ENCODE data around the gene HSPA2.
"Not testable (repeated sequence)": the region's sequence is repeated elsewhere in the genome, so short reads cannot be mapped to it uniquely, and the experiment has no call there.

HSPA2 gene

GRCh38 chr14:64510825-64511671, 29.5 kb upstream of the HSPA2 start:
- Histone ChIP-seq H3K4me3 (no peak overlapping the region), H3K27ac (peak overlapping the region in 10 of 21 experiments; percentile 5 to 67 (median 24))

- Histone ChIP-seq H3K4me3 (no peak overlapping the region), H3K27ac (no peak overlapping the region)
Measured at GRCh38 chr14:64513271-64513670, 27.3 kb upstream of the HSPA2 start.

- no peak overlapping the region for H3K27ac ChIP-seq
- H3K4me3 ChIP-seq, result no peak overlapping the region
Measured at GRCh38 chr14:64515053-64515452, 25.5 kb upstream of the HSPA2 start.

GRCh38 chr14:64516969-64517368, 23.6 kb upstream of the HSPA2 start:
- Histone ChIP-seq H3K27ac (no peak overlapping the region), H3K4me3 (no peak overlapping the region)

GRCh38 chr14:64517667-64518066, 22.9 kb upstream of the HSPA2 start:
- not testable (repeated sequence) for H3K4me3 ChIP-seq, H3K27ac ChIP-seq

GRCh38 chr14:64518229-64518628, 22.3 kb upstream of the HSPA2 start:
- Histone ChIP-seq H3K27ac (no peak overlapping the region), H3K4me3 (no peak overlapping the region)

GRCh38 chr14:64520699-64521098, 19.8 kb upstream of the HSPA2 start:
- Histone ChIP-seq H3K4me3 (no peak overlapping the region), H3K27ac (no peak overlapping the region)

- Histone ChIP-seq H3K4me3 (no peak overlapping the region), H3K27ac (no peak overlapping the region)
Measured at GRCh38 chr14:64522591-64523355, 17.8 kb upstream of the HSPA2 start.

GRCh38 chr14:64525354-64525753, 15.2 kb upstream of the HSPA2 start:
- Histone ChIP-seq H3K27ac (no peak overlapping the region), H3K4me3 (no peak overlapping the region)

- H3K27ac ChIP-seq, result no peak overlapping the region
Measured at GRCh38 chr14:64531567-64531966, 9.0 kb upstream of the HSPA2 start.

GRCh38 chr14:64536488-64537245, 3.9 kb upstream of the HSPA2 start:
- no peak overlapping the region for H3K27ac ChIP-seq
- no peak overlapping the region for H3K4me3 ChIP-seq

More at GRCh38 chr14:64531567-64531966, 9.0 kb upstream of the HSPA2 start:
- no peak overlapping the region for H3K4me3 ChIP-seq

- H3K4me3 ChIP-seq, result peak overlapping the region; percentile 29 to 66 (median 50)
- H3K27ac ChIP-seq, result peak overlapping the region in 2 of 21 experiments; percentile 12 to 47
Measured at GRCh38 chr14:64541261-64541971, 875 bp downstream of the HSPA2 start.

GRCh38 chr14:64541972-64542835, 1.7 kb downstream of the HSPA2 start:
- Histone ChIP-seq H3K4me3 (peak overlapping the region; percentile 29 to 66 (median 50)), H3K27ac (peak overlapping the region in 2 of 21 experiments; percentile 14 to 18)

GRCh38 chr14:64542836-64543201, 2.3 kb downstream of the HSPA2 start:
- H3K4me3 ChIP-seq, result peak overlapping the region; percentile 29 to 66 (median 50)
- H3K27ac ChIP-seq, result no peak overlapping the region

GRCh38 chr14:64544607-64545312, 4.2 kb downstream of the HSPA2 start:
- Histone ChIP-seq H3K27ac (no peak overlapping the region), H3K4me3 (no peak overlapping the region)

- Histone ChIP-seq H3K4me3 (no peak overlapping the region), H3K27ac (peak overlapping the region in 3 of 21 experiments; percentile 22 to 75 (median 49))
Measured at GRCh38 chr14:64549016-64549415, 8.5 kb downstream of the HSPA2 start.

- H3K27ac ChIP-seq, result peak within 1 kb of the TSS in 12 of 21 experiments; percentile 22 to 75 (median 46)
Measured at GRCh38 chr14:64549791-64550620, 9.5 kb downstream of the HSPA2 start, which contains the start of gene PPP1R36. PPP1R36 (plus strand) TSS chr14:64549961; CDS start chr14:64549998, 37 bp downstream.

More at GRCh38 chr14:64549791-64550620, 9.5 kb downstream of the HSPA2 start, which contains the start of gene PPP1R36:
- H3K4me3 ChIP-seq, result peak within 1 kb of the TSS; percentile 25 to 44 (median 32)
